B cell (primary cell): ENCODE data around the gene DLGAP4. TPM values are rescaled to one million over a fixed set of nuclear protein-coding genes. Genes with fewer than 3 reads are reported as not detected.

ENCODE experiments used
- ATAC-seq: fragments of 200-7000 bp; cut with Tn5 transposase; one replicate; pipeline ENCODE4 v1.10.0; 2021; ENCODE audit warnings: low read depth, mild to moderate bottlenecking, moderate number of reproducible peaks, moderate library complexity
- CTCF ChIA-PET: fragments of 350-600 bp; sonication (Branson Sonifier 250); formaldehyde crosslinking; loops from one replicate; lab custom pipeline; 2021; ENCODE audit warnings: antibody characterized with exemption, inconsistent platforms; lab: Charles Lee
- POLR2A ChIA-PET: fragments of 350-600 bp; sonication (Branson Sonifier 250); formaldehyde crosslinking; loops from one replicate; lab custom pipeline; 2021; ENCODE audit warnings: antibody characterized with exemption; lab: Charles Lee
- DNase-seq: peaks from one replicate; pipeline ENCODE4 v3.0.0; 2013
- H2AFZ ChIP-seq: 2 replicates; pipeline ENCODE4 v1.6.1; 2012; ENCODE audit warnings: mild to moderate bottlenecking, low read depth, low read length; ENCODE audit not compliant: insufficient read depth, poor library complexity, severe bottlenecking
- H3K27ac ChIP-seq, 2 donors: 1 replicate in 1 of 2; 2 replicates in 1 of 2; pipeline ENCODE4 v1.5.1; 2012 to 2013; ENCODE audit warnings: low read length in 2 of 2, mild to moderate bottlenecking in 2 of 2, moderate library complexity in 1 of 2
- H3K27me3 ChIP-seq, 4 experiments: fragments of 200-600 bp in 1 of 4; sonication (generic) in 1 of 4; replicated peaks in 1 of 4; 1 replicate in 2 of 4; 2 replicates in 2 of 4; pipeline versions ENCODE4 v1.6.1 to v1.7.0; 2013 to 2016; ENCODE audit warnings: low read length in 3 of 4, mild to moderate bottlenecking in 2 of 4, mixed read lengths in 1 of 4, moderate library complexity in 1 of 4; ENCODE audit not compliant: insufficient read depth in 4 of 4, control insufficient read depth in 3 of 4; ENCODE audit errors: control extremely low read depth in 1 of 4
- H3K36me3 ChIP-seq, 2 experiments: replicated peaks in 1 of 2; 1 replicate in 1 of 2; 2 replicates in 1 of 2; pipeline versions ENCODE4 v1.6.1 to v1.7.1; 2013; ENCODE audit warnings: low read length in 1 of 2; ENCODE audit not compliant: insufficient read depth in 2 of 2, control insufficient read depth in 1 of 2; ENCODE audit errors: control extremely low read depth in 1 of 2, extremely low read depth in 1 of 2
- H3K4me1 ChIP-seq, 2 donors: fragments of 200-600 bp in 1 of 2; sonication (generic) in 1 of 2; 1 replicate in 1 of 2; 2 replicates in 1 of 2; pipeline versions ENCODE4 v1.5.1 to v1.6.1; 2013 to 2017; ENCODE audit warnings: low read length in 2 of 2; ENCODE audit not compliant: control insufficient read depth in 2 of 2, insufficient read depth in 2 of 2
- H3K4me2 ChIP-seq: replicated peaks from 2 replicates; pipeline ENCODE3; 2012; ENCODE audit warnings: mild to moderate bottlenecking, low read depth, low read length; ENCODE audit not compliant: poor library complexity, severe bottlenecking
- H3K4me3 ChIP-seq, 5 experiments: fragments of 200-600 bp in 1 of 5; sonication (generic) in 1 of 5; 1 replicate in 3 of 5; 2 replicates in 2 of 5; pipeline versions ENCODE4 v1.5.1 to v1.7.0; 2011 to 2016; ENCODE audit warnings: low read length in 4 of 5, mild to moderate bottlenecking in 4 of 5, low read depth in 2 of 5, control low read depth in 1 of 5, moderate library complexity in 1 of 5; ENCODE audit not compliant: insufficient read depth in 1 of 5; ENCODE audit errors: control extremely low read depth in 1 of 5, extremely low read depth in 1 of 5
- H3K79me2 ChIP-seq: fragments of 200-600 bp; sonication (generic); one replicate; pipeline ENCODE4 v1.6.0; 2016; ENCODE audit warnings: low read length; ENCODE audit not compliant: control insufficient read depth, insufficient read depth
- H3K9ac ChIP-seq: fragments of 200-600 bp; sonication (generic); 2 replicates; pipeline ENCODE4 v1.6.1; 2017; ENCODE audit warnings: mild to moderate bottlenecking, low read length, moderate library complexity
- H3K9me3 ChIP-seq, 3 donors: one replicate each; pipeline versions ENCODE4 v1.6.1 to v1.7.1; 2013; ENCODE audit warnings: low read length in 2 of 3; ENCODE audit not compliant: control insufficient read depth in 2 of 3, insufficient read depth in 1 of 3; ENCODE audit errors: control extremely low read depth in 1 of 3
- H4K20me1 ChIP-seq: 2 replicates; pipeline ENCODE4 v1.6.0; 2012; ENCODE audit warnings: mild to moderate bottlenecking, low read length; ENCODE audit not compliant: insufficient read depth, control insufficient read depth, poor library complexity, severe bottlenecking
- H3K27ac Mint-ChIP-seq: one replicate; pipeline ENCODE4 v1.8.0; 2021; ENCODE audit warnings: mixed read lengths
- H3K27me3 Mint-ChIP-seq: one replicate; pipeline ENCODE4 v1.8.0; 2021; ENCODE audit warnings: mixed read lengths
- H3K4me1 Mint-ChIP-seq: one replicate; pipeline ENCODE4 v1.8.0; 2021; ENCODE audit warnings: mixed read lengths
- H3K4me3 Mint-ChIP-seq: one replicate; pipeline ENCODE4 v1.8.0; 2021; ENCODE audit warnings: mixed read lengths
- H3K9me3 Mint-ChIP-seq: one replicate; pipeline ENCODE4 v1.8.0; 2022; ENCODE audit warnings: mixed read lengths; ENCODE audit not compliant: insufficient read depth
- EZH2 ChIP-seq: IDR thresholded peaks from 2 replicates; pipeline ENCODE4 v1.6.1; 2012; ENCODE audit warnings: borderline replicate concordance, low read depth, mild to moderate bottlenecking, moderate library complexity, low read length; ENCODE audit not compliant: insufficient read depth, poor library complexity, severe bottlenecking
- WGBS: methylation state at CpG from one replicate; pipeline ENCODE4 v1.1.5; 2013; ENCODE audit warnings: missing lambda C conversion rate; ENCODE audit not compliant: insufficient coverage; 5-methylcytosine and 5-hydroxymethylcytosine counted together
- intact Hi-C: fragments of 100-400 bp; cut with micrococcal nuclease; formaldehyde crosslinking; loops from one replicate; pipeline ENCODE4 v1.10.0; 2022
- polyA plus RNA-seq: library from polyadenylated mRNA; depleted of rRNA; stranded (reverse); fragments of >200 nt; gene quantifications from 2 replicates; pipeline ENCODE4 v1.2.3, GENCODE V29; 2012
- total RNA-seq, 2 donors: library from RNA; stranded (reverse); fragments of 120-200 nt in 1 of 2; gene quantifications; 1 replicate in 1 of 2; 2 replicates in 1 of 2; pipeline versions ENCODE4 v1.2.3 to v1.2.4, GENCODE V29; 2013 to 2022
- TF ChIP-seq, protein P1 (sequence below): fragments of 200-600 bp; IDR thresholded peaks from one replicate; pipeline ENCODE4 v1.8.0; 2022; ENCODE audit warnings: antibody characterized with exemption, mild to moderate bottlenecking

The DLGAP4 gene
- total and polyA plus RNA-seq, 2 donors (not counting 1 experiment from before 2014, with no cell fraction given) = 68.8 to 87.8 TPM

DNA sequence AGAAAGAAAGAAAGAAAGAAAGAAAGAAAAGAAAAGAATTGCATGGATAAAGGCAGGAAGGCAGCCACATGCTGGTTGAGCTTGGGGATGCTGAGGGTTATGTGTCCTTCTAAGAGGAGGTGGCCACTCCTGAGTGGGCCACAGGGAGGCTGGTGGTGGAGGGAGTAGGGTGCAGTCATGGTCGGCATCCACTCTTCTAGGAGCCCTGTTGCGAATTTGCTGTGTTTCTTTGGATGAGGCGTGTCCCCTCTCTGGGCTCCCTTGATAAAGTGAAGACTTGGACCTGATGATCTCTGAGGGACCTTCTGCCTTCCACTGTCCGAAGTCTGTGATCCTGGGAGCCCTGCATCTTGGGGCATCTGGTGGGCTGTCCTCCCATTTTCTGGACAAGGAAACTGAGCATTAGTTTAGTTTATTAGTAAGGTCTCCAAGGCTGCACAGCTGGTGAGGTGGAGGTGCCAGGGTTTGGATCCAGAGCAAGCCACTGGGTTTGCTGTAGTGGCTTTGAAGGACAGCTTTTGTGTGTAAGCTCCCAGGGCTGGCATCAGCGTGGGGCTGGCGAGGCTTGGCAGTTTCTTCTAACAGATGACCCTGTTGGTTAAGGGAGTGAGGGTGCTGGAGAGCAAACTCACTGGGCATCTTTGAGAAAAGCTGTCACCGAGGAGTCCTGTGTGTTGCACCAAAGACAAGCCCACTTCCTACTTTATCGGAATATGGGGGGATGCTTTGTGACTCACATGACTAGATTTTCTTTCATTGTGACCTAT lies 4.3 kb downstream of the DLGAP4 start:
- H3K4me3 ChIP-seq = no peak overlapping the region
- DNase-seq = no peak
- no peak overlapping the region for H2AFZ ChIP-seq
- H3K27ac ChIP-seq = no peak overlapping the region
- intact Hi-C loops = no loop called here
- no peaks in the 10 kb centered on the region for H3K79me2 ChIP-seq
- Mint-ChIP-seq H3K4me3 (no peak overlapping the region), H3K27me3 (peaks cover 38% of the 10 kb centered on the region), H3K27ac (no peak overlapping the region), H3K9me3 (no peaks in the 10 kb centered on the region), H3K4me1 (peaks cover 8% of the 10 kb centered on the region)
- CTCF ChIA-PET = no interaction called here
- no peak overlapping the region for H3K4me2 ChIP-seq
- ATAC-seq = no peak
- H3K9me3 ChIP-seq = peaks cover 0 to 9% (median 0%) of the 10 kb centered on the region in 3 donors
- TF ChIP-seq EZH2 = no peak
- TF ChIP-seq, protein P1, sequence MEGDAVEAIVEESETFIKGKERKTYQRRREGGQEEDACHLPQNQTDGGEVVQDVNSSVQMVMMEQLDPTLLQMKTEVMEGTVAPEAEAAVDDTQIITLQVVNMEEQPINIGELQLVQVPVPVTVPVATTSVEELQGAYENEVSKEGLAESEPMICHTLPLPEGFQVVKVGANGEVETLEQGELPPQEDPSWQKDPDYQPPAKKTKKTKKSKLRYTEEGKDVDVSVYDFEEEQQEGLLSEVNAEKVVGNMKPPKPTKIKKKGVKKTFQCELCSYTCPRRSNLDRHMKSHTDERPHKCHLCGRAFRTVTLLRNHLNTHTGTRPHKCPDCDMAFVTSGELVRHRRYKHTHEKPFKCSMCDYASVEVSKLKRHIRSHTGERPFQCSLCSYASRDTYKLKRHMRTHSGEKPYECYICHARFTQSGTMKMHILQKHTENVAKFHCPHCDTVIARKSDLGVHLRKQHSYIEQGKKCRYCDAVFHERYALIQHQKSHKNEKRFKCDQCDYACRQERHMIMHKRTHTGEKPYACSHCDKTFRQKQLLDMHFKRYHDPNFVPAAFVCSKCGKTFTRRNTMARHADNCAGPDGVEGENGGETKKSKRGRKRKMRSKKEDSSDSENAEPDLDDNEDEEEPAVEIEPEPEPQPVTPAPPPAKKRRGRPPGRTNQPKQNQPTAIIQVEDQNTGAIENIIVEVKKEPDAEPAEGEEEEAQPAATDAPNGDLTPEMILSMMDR = no peak
- no peaks in the 10 kb centered on the region for H3K36me3 ChIP-seq
- no peak overlapping the region for H3K9ac ChIP-seq
- H4K20me1 ChIP-seq = no peaks in the 10 kb centered on the region
- POLR2A ChIA-PET = no interaction called here
- H3K27me3 ChIP-seq = peaks cover 0 to 52% (median 11%) of the 10 kb centered on the region in 4 experiments
- WGBS = 73% methylated on average over 6 of the region's 8 CpGs
- peaks cover 11 to 13% of the 10 kb centered on the region in 2 donors for H3K4me1 ChIP-seq

DNA sequence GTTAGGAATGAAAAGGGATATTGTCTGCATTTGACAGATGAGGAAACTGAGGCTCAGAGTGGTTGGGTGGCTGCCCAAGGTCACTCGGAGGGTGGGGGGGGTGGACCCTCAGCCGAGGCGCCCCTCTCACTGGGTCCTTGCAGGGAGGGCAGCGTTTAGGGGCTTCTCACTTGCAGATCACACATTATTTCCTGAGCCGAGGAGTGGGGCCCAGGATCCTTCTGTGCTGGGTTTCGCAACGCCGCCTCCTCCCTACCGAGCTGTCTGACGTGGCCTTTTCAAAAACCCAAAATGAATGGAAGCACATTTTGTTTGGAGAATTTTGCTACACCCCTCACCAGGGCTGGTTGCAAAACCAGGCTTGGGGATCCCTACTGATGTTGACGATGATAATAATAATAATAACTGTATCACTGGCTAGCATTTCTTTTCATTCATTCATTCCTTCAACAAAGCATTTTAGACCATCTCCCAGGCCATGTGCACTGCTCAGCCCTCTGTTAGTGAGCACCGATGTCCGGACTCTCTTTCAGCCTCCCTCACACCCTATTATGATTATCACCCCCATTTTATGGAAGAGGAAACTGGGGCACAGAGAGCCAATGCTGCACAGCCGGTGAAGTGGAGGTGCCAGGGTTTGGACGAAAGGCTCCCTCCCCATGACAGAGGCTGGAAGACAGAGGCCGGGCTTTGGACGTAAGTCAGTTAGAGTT lies 5.2 kb downstream of the DLGAP4 start:
- H3K27me3 Mint-ChIP-seq = peaks cover 35% of the 10 kb centered on the region
- Histone ChIP-seq H3K4me2 (no peak overlapping the region), H3K79me2 (no peaks in the 10 kb centered on the region), H3K27ac (no peak overlapping the region), H2AFZ (no peak overlapping the region), H3K4me3 (no peak overlapping the region), H3K9me3 (peaks cover 0 to 5% (median 0%) of the 10 kb centered on the region in 3 donors), H3K36me3 (no peaks in the 10 kb centered on the region), H3K27me3 (peaks cover 0 to 47% (median 8%) of the 10 kb centered on the region in 4 experiments), H3K9ac (no peak overlapping the region), H4K20me1 (no peaks in the 10 kb centered on the region), H3K4me1 (peaks cover 11 to 13% of the 10 kb centered on the region in 2 donors)
- intact Hi-C loops = no loop called here
- 72% methylated on average over 10 of the region's 17 CpGs for WGBS
- no peak overlapping the region for H3K27ac Mint-ChIP-seq
- DNase-seq = no peak
- CTCF ChIA-PET = no interaction called here
- ATAC-seq = no peak
- POLR2A ChIA-PET = no interaction called here
- TF ChIP-seq EZH2 = no peak
- TF ChIP-seq, protein P1 = no peak
- no peaks in the 10 kb centered on the region for H3K9me3 Mint-ChIP-seq
- H3K4me1 Mint-ChIP-seq = peaks cover 6% of the 10 kb centered on the region
- no peak overlapping the region for H3K4me3 Mint-ChIP-seq
